SK-N-SH treated with all-trans-retinoic acid at 6 μM for 48 hours (cell line): ENCODE measurements around the gene RB1.

Source experiments
- ATAC-seq: fragments of 200-7000 bp; cut with Tn5 transposase; 3 replicates; pipeline ENCODE4 v1.9.1; 2020; ENCODE audit warnings: mild to moderate bottlenecking, moderate library complexity
- ARNTL ChIP-seq: fragments of 450-650 bp; formaldehyde crosslinking; IDR thresholded peaks from 2 replicates; pipeline ENCODE4 v1.5.0; 2020; ENCODE audit warnings: low read depth, mild to moderate bottlenecking, moderate library complexity, borderline replicate concordance
- BACH2 ChIP-seq: fragments of 250-450 bp; sonication (Bioruptor Pico); IDR thresholded peaks from 2 replicates; pipeline ENCODE4 v1.9.0; 2021; ENCODE audit warnings: mild to moderate bottlenecking, borderline replicate concordance
- CSDC2 ChIP-seq: fragments of 250-450 bp; sonication (Bioruptor Pico); IDR thresholded peaks from 2 replicates; pipeline ENCODE4 v1.5.0; 2020; ENCODE audit warnings: mild to moderate bottlenecking, moderate library complexity
- CSRNP3 ChIP-seq: fragments of 250-450 bp; sonication (Bioruptor Pico); IDR thresholded peaks from 2 replicates; pipeline ENCODE4 v1.5.1; 2021; ENCODE audit warnings: mild to moderate bottlenecking, moderate library complexity
- ESRRG ChIP-seq: fragments of 250-450 bp; sonication (Bioruptor Pico); IDR thresholded peaks from 2 replicates; pipeline ENCODE4 v1.6.1; 2021; ENCODE audit warnings: mild to moderate bottlenecking
- GLIS3 ChIP-seq: fragments of 250-450 bp; sonication (Bioruptor Pico); IDR thresholded peaks from 2 replicates; pipeline ENCODE4 v1.5.0; 2020; ENCODE audit warnings: mild to moderate bottlenecking, moderate library complexity
- OSR1 ChIP-seq: fragments of 250-450 bp; sonication (Bioruptor Pico); IDR thresholded peaks from 2 replicates; pipeline ENCODE4 v1.8.0; 2022; ENCODE audit warnings: moderate library complexity, mild to moderate bottlenecking, inconsistent platforms
- PPARA ChIP-seq: fragments of 250-450 bp; sonication (Bioruptor Pico); IDR thresholded peaks from 2 replicates; pipeline ENCODE4 v1.5.0; 2020; ENCODE audit warnings: mild to moderate bottlenecking, borderline replicate concordance
- RARB ChIP-seq: fragments of 250-450 bp; sonication (Bioruptor Pico); IDR thresholded peaks from 2 replicates; pipeline ENCODE4 v1.8.0; 2021; ENCODE audit warnings: mild to moderate bottlenecking, moderate library complexity
- SNAI2 ChIP-seq: fragments of 250-450 bp; sonication (Bioruptor Pico); IDR thresholded peaks from 2 replicates; pipeline ENCODE4 v1.5.0; 2020; ENCODE audit warnings: mild to moderate bottlenecking, moderate library complexity
- TCF4 ChIP-seq: fragments of 250-450 bp; sonication (Bioruptor Pico); IDR thresholded peaks from 2 replicates; pipeline ENCODE4 v1.8.0; 2021; ENCODE audit warnings: mild to moderate bottlenecking, moderate library complexity, borderline replicate concordance
- TOX ChIP-seq: fragments of 250-450 bp; sonication (Bioruptor Pico); IDR thresholded peaks from 2 replicates; pipeline ENCODE4 v1.8.0; 2021; ENCODE audit warnings: mild to moderate bottlenecking, moderate library complexity, borderline replicate concordance
- TSHZ2 ChIP-seq: fragments of 250-450 bp; sonication (Bioruptor Pico); IDR thresholded peaks from 2 replicates; pipeline ENCODE4 v1.5.0; 2020; ENCODE audit warnings: mild to moderate bottlenecking, moderate library complexity
- ZC3H10 ChIP-seq: fragments of 250-450 bp; sonication (Bioruptor Pico); IDR thresholded peaks from 2 replicates; pipeline ENCODE4 v1.5.1; 2021; ENCODE audit warnings: mild to moderate bottlenecking, moderate library complexity
- ZFP3 ChIP-seq: fragments of 250-450 bp; sonication (Bioruptor Pico); IDR thresholded peaks from 2 replicates; pipeline ENCODE4 v1.5.0; 2020; ENCODE audit warnings: mild to moderate bottlenecking, moderate library complexity
- ZFP30 ChIP-seq: fragments of 450-650 bp; formaldehyde crosslinking; IDR thresholded peaks from 2 replicates; pipeline ENCODE4 v1.5.0; 2022; ENCODE audit warnings: mild to moderate bottlenecking, moderate library complexity
- ZNF565 ChIP-seq: fragments of 450-650 bp; formaldehyde crosslinking; conservative IDR thresholded peaks from 2 replicates; pipeline ENCODE4 v1.5.0; 2020; ENCODE audit warnings: low read depth, mild to moderate bottlenecking, moderate library complexity
- ZNF70 ChIP-seq: fragments of 450-650 bp; formaldehyde crosslinking; IDR thresholded peaks from 2 replicates; pipeline ENCODE4 v1.5.0; 2020; ENCODE audit warnings: mild to moderate bottlenecking, moderate library complexity
- ZNF8 ChIP-seq: fragments of 450-650 bp; formaldehyde crosslinking; IDR thresholded peaks from 2 replicates; pipeline ENCODE4 v1.5.0; 2020; ENCODE audit warnings: mild to moderate bottlenecking, moderate library complexity
- TF ChIP-seq, protein P1 (sequence below): fragments of 250-450 bp; sonication (Bioruptor Pico); IDR thresholded peaks from 2 replicates; pipeline ENCODE4 v1.8.0; 2021; ENCODE audit warnings: low read depth, mild to moderate bottlenecking, moderate library complexity, borderline replicate concordance
- TF ChIP-seq, protein P2 (sequence below): fragments of 250-450 bp; sonication (Bioruptor Pico); IDR thresholded peaks from 2 replicates; pipeline ENCODE4 v1.8.0; 2020; ENCODE audit warnings: mild to moderate bottlenecking, moderate library complexity, borderline replicate concordance

The RB1 gene

GRCh38 chr13:48295271-48295670 is 8.3 kb upstream of the RB1 start:
- no peak for ATAC-seq

GRCh38 chr13:48296528-48296927 is 7.0 kb upstream of the RB1 start:
- ATAC-seq: no peak
- no peak for TF ChIP-seq ESRRG (CRISPR knock-in tag)
- no peak for TF ChIP-seq GLIS3 (CRISPR knock-in tag)

More at GRCh38 chr13:48295271-48295670, 8.3 kb upstream of the RB1 start:
- TF ChIP-seq TSHZ2 (no peak), ZFP30 (CRISPR knock-in tag) (no peak), ZC3H10 (CRISPR knock-in tag) (no peak), ESRRG (CRISPR knock-in tag) (no peak), CSDC2 (no peak), CSRNP3 (no peak), ZFP3 (CRISPR knock-in tag) (no peak), BACH2 (CRISPR knock-in tag) (no peak), TCF4 (no peak), SNAI2 (CRISPR knock-in tag) (no peak), PPARA (CRISPR knock-in tag) (no peak)
- TF ChIP-seq, protein P1, sequence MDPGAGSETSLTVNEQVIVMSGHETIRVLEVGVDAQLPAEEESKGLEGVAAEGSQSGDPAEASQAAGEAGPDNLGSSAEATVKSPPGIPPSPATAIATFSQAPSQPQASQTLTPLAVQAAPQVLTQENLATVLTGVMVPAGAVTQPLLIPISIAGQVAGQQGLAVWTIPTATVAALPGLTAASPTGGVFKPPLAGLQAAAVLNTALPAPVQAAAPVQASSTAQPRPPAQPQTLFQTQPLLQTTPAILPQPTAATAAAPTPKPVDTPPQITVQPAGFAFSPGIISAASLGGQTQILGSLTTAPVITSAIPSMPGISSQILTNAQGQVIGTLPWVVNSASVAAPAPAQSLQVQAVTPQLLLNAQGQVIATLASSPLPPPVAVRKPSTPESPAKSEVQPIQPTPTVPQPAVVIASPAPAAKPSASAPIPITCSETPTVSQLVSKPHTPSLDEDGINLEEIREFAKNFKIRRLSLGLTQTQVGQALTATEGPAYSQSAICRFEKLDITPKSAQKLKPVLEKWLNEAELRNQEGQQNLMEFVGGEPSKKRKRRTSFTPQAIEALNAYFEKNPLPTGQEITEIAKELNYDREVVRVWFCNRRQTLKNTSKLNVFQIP (CRISPR knock-in tag): no peak
- TF ChIP-seq, protein P2, sequence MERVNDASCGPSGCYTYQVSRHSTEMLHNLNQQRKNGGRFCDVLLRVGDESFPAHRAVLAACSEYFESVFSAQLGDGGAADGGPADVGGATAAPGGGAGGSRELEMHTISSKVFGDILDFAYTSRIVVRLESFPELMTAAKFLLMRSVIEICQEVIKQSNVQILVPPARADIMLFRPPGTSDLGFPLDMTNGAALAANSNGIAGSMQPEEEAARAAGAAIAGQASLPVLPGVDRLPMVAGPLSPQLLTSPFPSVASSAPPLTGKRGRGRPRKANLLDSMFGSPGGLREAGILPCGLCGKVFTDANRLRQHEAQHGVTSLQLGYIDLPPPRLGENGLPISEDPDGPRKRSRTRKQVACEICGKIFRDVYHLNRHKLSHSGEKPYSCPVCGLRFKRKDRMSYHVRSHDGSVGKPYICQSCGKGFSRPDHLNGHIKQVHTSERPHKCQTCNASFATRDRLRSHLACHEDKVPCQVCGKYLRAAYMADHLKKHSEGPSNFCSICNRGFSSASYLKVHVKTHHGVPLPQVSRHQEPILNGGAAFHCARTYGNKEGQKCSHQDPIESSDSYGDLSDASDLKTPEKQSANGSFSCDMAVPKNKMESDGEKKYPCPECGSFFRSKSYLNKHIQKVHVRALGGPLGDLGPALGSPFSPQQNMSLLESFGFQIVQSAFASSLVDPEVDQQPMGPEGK (CRISPR knock-in tag): no peak

DNA sequence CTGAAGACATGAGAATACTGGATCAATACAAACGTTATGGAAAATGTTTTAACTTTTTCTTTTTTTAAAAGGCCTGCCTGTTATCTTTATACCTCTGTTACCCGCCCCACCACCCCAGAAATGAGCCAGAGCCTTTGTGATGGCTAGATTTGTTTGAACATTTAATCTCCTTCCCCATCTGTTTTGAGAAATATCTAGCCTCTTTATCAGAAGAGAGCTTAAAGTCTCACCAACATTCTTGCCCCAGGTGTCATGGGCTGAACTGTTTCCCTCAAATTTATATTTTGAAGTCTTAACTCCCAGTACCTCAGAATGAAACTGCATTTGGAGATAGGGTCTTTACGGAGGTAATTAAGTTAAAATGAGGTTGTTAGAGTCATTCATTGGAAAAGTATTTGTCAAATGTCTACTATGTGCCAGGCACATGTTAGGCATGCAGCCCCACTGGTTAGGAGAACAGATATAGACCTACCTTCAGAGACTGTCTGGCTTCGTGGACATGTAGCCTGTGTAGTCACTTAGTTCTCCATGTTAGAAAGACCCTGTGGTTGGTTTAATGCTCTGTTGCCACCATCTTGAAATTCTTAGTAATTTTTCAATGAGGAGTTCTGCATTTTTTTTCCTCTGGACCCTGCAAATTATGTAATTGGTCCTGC is 6.3 kb upstream of the RB1 start:
- ATAC-seq: no peak
- TF ChIP-seq ZNF565 (CRISPR knock-in tag): no peak
- no peak for TF ChIP-seq ZC3H10 (CRISPR knock-in tag)
- no peak for TF ChIP-seq ZNF8 (CRISPR knock-in tag)
- TF ChIP-seq OSR1 (CRISPR knock-in tag): no peak
- TF ChIP-seq ARNTL: no peak
- TF ChIP-seq, protein P2 (CRISPR knock-in tag): no peak
- no peak for TF ChIP-seq TSHZ2
- TF ChIP-seq TOX (CRISPR knock-in tag): no peak
- TF ChIP-seq, protein P1 (CRISPR knock-in tag): no peak
- TF ChIP-seq ZFP3 (CRISPR knock-in tag): no peak
- TF ChIP-seq ZNF70: no peak
- no peak for TF ChIP-seq RARB
